GM12874 (cell line): Measurements from ENCODE around the gene PPP4R1.

Source experiments
- TF ChIP-seq, protein P1 (sequence below): IDR thresholded peaks from 2 replicates; pipeline ENCODE4 v1.5.1; 2011; ENCODE audit warnings: low read depth, mild to moderate bottlenecking, control low read depth, low read length, moderate library complexity; ENCODE audit not compliant: insufficient read depth

PPP4R1 gene

DNA sequence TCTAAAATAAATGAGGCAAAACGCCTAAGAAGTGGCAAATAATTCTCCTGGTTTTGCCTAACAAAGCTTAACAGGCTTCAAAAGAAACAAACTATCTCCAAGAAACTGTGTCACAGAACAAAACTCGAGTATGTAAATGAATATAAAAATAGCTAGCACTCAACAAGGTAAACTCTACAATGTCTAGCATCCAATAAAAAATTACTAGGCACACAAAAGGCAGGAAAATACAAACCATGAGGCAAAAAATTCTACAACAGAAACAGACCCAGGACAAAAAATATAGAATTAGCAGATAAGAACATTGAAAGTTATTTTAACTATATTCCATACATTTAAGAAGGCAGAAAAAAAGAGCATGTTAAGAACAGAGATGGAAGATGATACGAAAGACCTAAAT, 16.8 kb downstream of the PPP4R1 start:
- TF ChIP-seq, protein P1, sequence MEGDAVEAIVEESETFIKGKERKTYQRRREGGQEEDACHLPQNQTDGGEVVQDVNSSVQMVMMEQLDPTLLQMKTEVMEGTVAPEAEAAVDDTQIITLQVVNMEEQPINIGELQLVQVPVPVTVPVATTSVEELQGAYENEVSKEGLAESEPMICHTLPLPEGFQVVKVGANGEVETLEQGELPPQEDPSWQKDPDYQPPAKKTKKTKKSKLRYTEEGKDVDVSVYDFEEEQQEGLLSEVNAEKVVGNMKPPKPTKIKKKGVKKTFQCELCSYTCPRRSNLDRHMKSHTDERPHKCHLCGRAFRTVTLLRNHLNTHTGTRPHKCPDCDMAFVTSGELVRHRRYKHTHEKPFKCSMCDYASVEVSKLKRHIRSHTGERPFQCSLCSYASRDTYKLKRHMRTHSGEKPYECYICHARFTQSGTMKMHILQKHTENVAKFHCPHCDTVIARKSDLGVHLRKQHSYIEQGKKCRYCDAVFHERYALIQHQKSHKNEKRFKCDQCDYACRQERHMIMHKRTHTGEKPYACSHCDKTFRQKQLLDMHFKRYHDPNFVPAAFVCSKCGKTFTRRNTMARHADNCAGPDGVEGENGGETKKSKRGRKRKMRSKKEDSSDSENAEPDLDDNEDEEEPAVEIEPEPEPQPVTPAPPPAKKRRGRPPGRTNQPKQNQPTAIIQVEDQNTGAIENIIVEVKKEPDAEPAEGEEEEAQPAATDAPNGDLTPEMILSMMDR = no peak

DNA sequence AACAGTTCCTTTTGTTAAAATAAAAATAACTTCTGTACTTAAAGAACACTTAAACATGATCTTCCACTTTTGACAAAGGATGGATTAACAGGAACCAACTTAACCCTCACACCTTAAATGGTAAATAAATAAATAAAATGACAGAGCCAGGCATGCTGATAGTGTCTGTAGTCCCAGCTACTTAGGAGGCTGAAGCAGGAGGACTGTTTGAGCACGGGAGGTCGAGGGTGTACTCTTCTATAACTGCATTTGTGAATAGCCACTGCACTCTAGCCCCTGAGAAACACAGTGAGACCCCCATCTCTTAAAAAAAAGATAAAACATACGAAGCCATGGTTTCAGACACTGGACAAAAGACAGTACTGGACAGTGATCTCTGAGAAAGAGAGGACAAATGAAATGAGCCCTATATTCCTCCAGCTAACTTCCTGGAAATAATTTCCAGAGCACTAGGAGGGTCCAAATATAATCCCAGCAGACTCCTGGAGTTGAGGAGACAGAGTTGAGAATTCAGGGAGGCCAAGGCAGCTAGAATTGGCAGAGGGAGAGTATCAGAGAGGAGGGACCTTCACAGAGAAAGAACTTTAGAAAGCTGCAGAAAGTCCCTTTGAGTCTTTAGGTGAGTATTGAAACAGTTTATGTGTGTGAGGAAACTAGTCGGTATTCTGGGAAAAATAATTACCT, 17.4 kb downstream of the PPP4R1 start:
- TF ChIP-seq, protein P1 = no peak

DNA sequence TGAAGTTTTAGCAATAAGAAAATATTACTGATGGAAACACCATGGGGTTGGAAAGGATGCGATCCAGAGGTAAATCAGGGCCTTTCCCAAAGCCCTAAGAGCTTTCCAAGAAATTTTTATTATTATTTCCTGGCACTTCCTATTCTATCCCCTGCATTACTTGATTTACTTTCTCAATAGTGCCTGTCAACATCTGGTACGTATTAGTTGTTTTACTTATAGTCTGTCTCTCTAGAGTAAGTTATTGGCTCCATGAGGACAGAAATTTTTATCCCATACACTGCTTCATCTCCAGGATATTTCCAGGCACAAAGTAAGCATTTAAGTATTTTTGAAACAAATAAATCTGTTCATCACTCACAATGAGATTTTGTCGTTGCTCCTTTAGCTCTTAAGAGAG, 18.1 kb downstream of the PPP4R1 start:
- TF ChIP-seq, protein P1 = no peak

DNA sequence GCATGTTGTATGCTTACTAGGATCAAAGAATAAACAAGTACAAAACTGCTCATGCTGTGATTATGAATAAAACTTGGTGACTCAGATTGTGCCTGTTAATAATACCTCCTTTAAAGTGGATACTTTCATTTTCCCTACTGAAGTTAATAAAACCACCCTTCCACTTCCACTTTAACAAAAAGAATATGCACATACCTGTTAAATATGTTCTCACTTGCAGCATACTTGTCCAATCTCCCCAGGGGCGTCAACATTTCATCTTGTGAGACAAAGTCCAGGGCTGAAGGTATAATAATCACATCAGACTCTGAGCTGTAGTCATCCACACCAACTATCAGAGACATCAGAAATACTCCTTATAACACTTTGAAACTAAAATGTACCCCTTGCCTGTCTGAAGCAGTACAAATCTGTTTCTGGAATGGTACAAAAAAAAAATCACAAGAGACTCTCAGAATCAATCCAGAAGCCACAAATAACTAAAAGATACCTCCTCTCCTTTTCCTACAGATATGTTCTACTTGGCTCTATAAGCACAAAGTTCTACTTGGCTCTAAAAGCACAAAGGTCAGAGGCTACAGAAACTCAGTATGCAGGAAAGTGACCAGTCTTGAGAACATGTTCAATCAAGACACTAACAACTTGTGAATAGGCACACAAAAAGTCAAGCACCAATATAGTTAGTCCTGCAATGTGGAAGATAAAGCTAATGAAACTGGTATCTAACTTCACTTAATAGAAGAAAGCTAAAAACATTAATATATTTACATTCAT, 19.3 kb downstream of the PPP4R1 start:
- TF ChIP-seq, protein P1 = no peak

DNA sequence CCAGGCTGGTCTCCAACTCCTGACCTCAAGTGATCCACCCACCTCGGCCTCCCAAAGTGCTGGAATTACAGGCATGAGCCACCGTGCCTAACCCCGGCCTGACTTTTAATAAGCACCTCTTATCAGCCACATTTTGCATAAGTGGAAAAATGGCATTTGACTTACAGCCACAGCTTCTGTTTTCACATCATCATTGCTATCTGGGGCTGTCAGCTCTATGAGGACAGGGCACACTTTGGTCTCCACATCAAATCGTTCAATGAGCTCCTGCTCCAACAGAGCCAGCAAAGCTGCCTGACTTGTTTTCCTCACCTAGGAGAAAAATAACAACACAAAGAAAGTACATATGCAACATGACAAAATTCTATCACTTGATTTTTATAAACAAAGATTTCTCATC, 26.4 kb downstream of the PPP4R1 start:
- TF ChIP-seq, protein P1 = no peak

GRCh38 chr18:9586814-9587213, 27.5 kb downstream of the PPP4R1 start:
- TF ChIP-seq, protein P1 = no peak

DNA sequence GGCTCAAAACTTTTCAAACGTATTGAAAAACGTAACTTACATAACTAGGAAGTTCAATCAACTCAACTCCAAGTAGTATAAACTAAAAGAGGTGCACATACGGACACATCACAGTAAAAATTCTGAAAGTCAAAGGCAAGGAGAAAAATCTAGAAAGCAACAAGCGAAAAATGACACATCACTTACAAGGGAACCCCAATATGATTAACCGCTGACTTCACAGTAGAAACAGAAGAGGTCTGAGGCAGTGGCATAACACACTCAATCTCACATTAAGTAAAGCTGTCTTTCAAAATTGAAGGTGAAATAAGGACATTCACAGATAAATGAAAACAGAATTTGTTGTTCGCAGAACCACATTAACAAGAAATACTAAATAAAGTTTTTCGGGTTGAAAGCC, 32.7 kb downstream of the PPP4R1 start:
- TF ChIP-seq, protein P1 = no peak
